Keratinocyte (primary cell): ENCODE measurements around the gene ATP5ME.

Source experiments
- EZH2 ChIP-seq: IDR thresholded peaks from one replicate; pipeline ENCODE4 v1.6.1; 2012; ENCODE audit warnings: inconsistent platforms, mild to moderate bottlenecking, low read length, moderate library complexity
- TF ChIP-seq, protein P1 (sequence below), 3 experiments: IDR thresholded peaks in 1 of 3; conservative IDR thresholded peaks in 1 of 3; optimal IDR thresholded peaks in 1 of 3; 2 replicates in 2 of 3; 3 replicates in 1 of 3; pipeline versions ENCODE3 to v1.5.1; 2011; ENCODE audit warnings: low read length in 3 of 3, mild to moderate bottlenecking in 3 of 3, moderate library complexity in 2 of 3, control low read depth in 1 of 3, inconsistent platforms in 1 of 3; ENCODE audit not compliant: insufficient read depth in 2 of 3; ENCODE audit errors: extremely low read depth in 1 of 3

DNA sequence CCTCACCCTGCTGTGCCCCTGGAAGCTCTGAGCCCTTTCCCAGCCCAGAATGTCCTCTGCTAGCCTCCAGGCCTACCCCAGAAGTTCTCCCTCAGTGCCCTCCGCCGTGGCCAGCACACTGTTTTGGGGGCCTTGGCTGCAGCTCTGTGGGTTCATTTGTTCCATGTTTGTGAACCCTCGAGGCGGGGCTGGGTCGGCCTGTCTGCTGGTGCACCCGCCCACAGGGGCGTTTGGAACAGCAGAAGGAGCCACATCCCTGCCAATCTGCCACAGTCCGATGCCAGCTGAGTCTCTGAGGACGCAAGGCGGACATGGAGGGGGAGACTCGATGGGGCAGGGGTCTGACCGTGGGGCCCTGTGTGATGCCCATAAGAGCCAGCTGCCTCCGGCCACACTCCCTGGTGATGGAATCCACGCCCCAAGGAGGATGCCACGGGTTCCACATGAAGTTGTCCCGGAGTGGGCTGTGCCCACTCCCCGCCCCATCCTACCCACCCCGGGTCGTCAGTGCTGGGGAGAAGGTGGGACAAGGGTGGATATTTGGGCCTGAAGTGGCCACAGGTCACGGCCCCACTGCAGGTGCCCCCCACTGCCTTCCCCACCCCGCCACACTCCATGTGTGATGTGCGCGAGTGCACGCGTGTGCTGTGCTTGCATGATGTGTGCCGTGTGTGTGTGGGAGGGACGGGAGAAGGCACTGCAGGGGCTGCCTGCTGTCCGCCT lies 7.1 kb downstream of the ATP5ME start:
- TF ChIP-seq, protein P1, sequence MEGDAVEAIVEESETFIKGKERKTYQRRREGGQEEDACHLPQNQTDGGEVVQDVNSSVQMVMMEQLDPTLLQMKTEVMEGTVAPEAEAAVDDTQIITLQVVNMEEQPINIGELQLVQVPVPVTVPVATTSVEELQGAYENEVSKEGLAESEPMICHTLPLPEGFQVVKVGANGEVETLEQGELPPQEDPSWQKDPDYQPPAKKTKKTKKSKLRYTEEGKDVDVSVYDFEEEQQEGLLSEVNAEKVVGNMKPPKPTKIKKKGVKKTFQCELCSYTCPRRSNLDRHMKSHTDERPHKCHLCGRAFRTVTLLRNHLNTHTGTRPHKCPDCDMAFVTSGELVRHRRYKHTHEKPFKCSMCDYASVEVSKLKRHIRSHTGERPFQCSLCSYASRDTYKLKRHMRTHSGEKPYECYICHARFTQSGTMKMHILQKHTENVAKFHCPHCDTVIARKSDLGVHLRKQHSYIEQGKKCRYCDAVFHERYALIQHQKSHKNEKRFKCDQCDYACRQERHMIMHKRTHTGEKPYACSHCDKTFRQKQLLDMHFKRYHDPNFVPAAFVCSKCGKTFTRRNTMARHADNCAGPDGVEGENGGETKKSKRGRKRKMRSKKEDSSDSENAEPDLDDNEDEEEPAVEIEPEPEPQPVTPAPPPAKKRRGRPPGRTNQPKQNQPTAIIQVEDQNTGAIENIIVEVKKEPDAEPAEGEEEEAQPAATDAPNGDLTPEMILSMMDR (optimal IDR thresholded peaks at IDR 0.05 in 1 of 3, IDR thresholded peaks at IDR 0.05 in 1 of 3, conservative IDR thresholded peaks at IDR 0.05 in 1 of 3; ENCODE audit: extremely low read depth in 1 of 3, insufficient read depth in 2 of 3, low read length in 3 of 3), result no peak
- TF ChIP-seq EZH2, result no peak
